ENCODE data around the gene THOP1. TPM values are rescaled to one million over a fixed set of nuclear protein-coding genes. Genes with fewer than 3 reads are reported as not detected.

Gene THOP1
- total and polyA plus RNA-seq, 8 donors, result 37.6 to 65.3 (median 46.1) TPM

GRCh38 chr19:2751438-2751830 is 33.9 kb upstream of the THOP1 start:
- no peak overlapping the region for H3K27ac ChIP-seq
- intact Hi-C loops (cut with DNase I), result no loop called here
- H3K9me3 ChIP-seq, result no peaks in the 10 kb centered on the region
- peaks cover 0 to 7% of the 10 kb centered on the region in 2 donors for H3K4me1 ChIP-seq
- DNase-seq, result no peak
- no peak for ATAC-seq
- peaks cover 0 to 36% of the 10 kb centered on the region in 2 donors for H3K36me3 ChIP-seq
- TF ChIP-seq, protein P1, sequence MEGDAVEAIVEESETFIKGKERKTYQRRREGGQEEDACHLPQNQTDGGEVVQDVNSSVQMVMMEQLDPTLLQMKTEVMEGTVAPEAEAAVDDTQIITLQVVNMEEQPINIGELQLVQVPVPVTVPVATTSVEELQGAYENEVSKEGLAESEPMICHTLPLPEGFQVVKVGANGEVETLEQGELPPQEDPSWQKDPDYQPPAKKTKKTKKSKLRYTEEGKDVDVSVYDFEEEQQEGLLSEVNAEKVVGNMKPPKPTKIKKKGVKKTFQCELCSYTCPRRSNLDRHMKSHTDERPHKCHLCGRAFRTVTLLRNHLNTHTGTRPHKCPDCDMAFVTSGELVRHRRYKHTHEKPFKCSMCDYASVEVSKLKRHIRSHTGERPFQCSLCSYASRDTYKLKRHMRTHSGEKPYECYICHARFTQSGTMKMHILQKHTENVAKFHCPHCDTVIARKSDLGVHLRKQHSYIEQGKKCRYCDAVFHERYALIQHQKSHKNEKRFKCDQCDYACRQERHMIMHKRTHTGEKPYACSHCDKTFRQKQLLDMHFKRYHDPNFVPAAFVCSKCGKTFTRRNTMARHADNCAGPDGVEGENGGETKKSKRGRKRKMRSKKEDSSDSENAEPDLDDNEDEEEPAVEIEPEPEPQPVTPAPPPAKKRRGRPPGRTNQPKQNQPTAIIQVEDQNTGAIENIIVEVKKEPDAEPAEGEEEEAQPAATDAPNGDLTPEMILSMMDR (IDR thresholded peaks at IDR 0.05), result no peak
- no peaks in the 10 kb centered on the region for H3K27me3 ChIP-seq
- H3K4me3 ChIP-seq, result no peak overlapping the region

GRCh38 chr19:2754659-2755447 is 30.4 kb upstream of the THOP1 start:
- intact Hi-C loops (cut with DNase I), result no loop called here
- Histone ChIP-seq H3K4me3 (no peak overlapping the region), H3K27me3 (no peaks in the 10 kb centered on the region), H3K27ac (no peak overlapping the region), H3K9me3 (no peaks in the 10 kb centered on the region), H3K36me3 (peaks cover 0 to 70% of the 10 kb centered on the region in 2 donors), H3K4me1 (no peaks in the 10 kb centered on the region)
- ATAC-seq (no peak), DNase-seq (no peak)
- TF ChIP-seq, protein P1 (IDR thresholded peaks at IDR 0.05), result no peak

DNA sequence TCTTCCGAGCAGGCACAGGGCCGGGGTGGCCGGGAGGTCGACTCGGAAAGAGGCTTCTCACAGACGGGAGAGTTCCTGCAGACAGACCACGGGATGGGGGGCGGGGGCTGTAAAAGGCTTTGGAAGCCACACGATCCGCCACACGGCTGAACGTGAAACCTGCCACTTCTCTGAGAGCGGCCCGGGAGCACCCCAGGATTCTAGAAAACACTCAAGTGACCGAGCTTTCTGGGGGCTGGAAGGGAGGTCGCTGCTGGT is 29.9 kb upstream of the THOP1 start:
- intact Hi-C loops (cut with DNase I), result no loop called here
- ATAC-seq, result no peak
- H3K4me3 ChIP-seq, result no peak overlapping the region
- H3K27ac ChIP-seq, result no peak overlapping the region
- no peaks in the 10 kb centered on the region for H3K27me3 ChIP-seq
- TF ChIP-seq, protein P1 (IDR thresholded peaks at IDR 0.05), result no peak
- peaks cover 0 to 75% of the 10 kb centered on the region in 2 donors for H3K36me3 ChIP-seq
- H3K9me3 ChIP-seq, result no peaks in the 10 kb centered on the region
- no peaks in the 10 kb centered on the region for H3K4me1 ChIP-seq
- DNase-seq, result no peak

- H3K27ac ChIP-seq, result no peak overlapping the region
- no peak for ATAC-seq
- no peaks in the 10 kb centered on the region for H3K9me3 ChIP-seq
- H3K36me3 ChIP-seq, result peaks cover 0 to 80% of the 10 kb centered on the region in 2 donors
- intact Hi-C loops (cut with DNase I), result no loop called here
- H3K27me3 ChIP-seq, result no peaks in the 10 kb centered on the region
- DNase-seq, result no peak
- no peak overlapping the region for H3K4me3 ChIP-seq
- H3K4me1 ChIP-seq, result no peaks in the 10 kb centered on the region
- TF ChIP-seq, protein P1 (IDR thresholded peaks at IDR 0.05), result no peak
Measured at GRCh38 chr19:2755811-2756210, 29.5 kb upstream of the THOP1 start.

- H3K27me3 ChIP-seq, result no peaks in the 10 kb centered on the region
- peaks cover 0 to 86% of the 10 kb centered on the region in 2 donors for H3K36me3 ChIP-seq
- intact Hi-C loops (cut with DNase I), result no loop called here
- TF ChIP-seq, protein P1 (IDR thresholded peaks at IDR 0.05), result no peak
- no peak for DNase-seq
- H3K4me1 ChIP-seq, result no peaks in the 10 kb centered on the region
- H3K4me3 ChIP-seq, result no peak overlapping the region
- H3K9me3 ChIP-seq, result no peaks in the 10 kb centered on the region
- no peak overlapping the region for H3K27ac ChIP-seq
- no peak for ATAC-seq
Measured at GRCh38 chr19:2756477-2756876, 28.8 kb upstream of the THOP1 start.
